ENCODE results near the gene CHD3.

Gene CHD3

GRCh38 chr17:7903154-7904103, 14.8 kb downstream of the CHD3 start:
- no peak for DNase-seq

- no peak for DNase-seq
Measured at GRCh38 chr17:7909089-7909488, 20.5 kb downstream of the CHD3 start.

- DNase-seq, result no peak
Measured at GRCh38 chr17:7910281-7910680, 21.7 kb downstream of the CHD3 start.

- no peak for DNase-seq
Measured at GRCh38 chr17:7910711-7911110, 22.1 kb downstream of the CHD3 start.

- no peak for DNase-seq
Measured at GRCh38 chr17:7911116-7911515, 22.5 kb downstream of the CHD3 start.

DNA sequence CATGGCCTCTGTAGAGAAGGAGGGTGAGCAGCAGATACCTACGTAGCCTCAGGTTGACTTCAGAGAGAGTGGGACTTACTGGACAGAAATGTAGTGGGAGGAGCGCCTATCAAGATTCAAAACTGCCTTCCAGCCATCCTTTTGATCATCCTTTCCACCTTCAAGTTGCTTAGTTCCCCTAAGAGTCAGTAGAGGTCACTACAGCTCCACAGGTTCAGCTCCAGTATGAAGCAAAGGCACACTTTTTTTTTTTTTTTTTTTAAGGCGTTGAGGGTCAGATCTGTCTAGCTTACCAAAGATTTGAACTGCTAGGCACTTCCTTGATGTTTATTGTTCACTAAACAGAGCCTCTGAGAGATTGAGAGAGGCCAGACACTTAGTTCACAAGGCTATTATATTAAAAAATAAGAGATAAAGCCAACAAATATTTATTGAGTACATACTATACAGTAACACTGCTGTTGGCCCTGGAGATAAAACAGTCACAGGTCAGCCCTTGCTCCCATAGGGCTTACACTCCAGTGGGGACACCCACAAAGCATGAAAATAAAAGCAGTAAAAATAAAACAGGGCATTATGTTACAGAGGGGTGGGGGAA, 24.4 kb downstream of the CHD3 start:
- peak; percentile 58 for DNase-seq

GRCh38 chr17:7915179-7915610, 26.6 kb downstream of the CHD3 start:
- no peak for DNase-seq

GRCh38 chr17:7915611-7916384, 27.2 kb downstream of the CHD3 start, which contains the start of gene RNF227:
Gene RNF227 (minus strand): TSS chr17:7916289. CDS start chr17:7916195, 94 bp downstream.
- DNase-seq, result peak; percentile 90

DNA sequence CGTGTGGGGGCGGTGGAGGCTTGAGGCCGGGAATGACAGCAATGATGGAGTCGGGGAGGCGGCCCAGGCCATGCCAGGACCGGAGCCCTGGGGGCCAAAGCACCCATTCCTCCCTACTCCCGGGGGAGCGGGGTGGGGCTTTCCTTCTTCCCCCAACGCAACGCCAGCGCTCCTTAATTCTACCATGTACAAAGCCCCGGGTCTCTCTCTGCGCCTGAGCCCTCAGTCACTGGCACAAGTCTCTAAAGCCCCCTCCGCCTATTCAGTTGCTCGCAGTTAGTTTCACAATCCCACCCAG, 27.7 kb downstream of the CHD3 start:
- no peak for DNase-seq

DNA sequence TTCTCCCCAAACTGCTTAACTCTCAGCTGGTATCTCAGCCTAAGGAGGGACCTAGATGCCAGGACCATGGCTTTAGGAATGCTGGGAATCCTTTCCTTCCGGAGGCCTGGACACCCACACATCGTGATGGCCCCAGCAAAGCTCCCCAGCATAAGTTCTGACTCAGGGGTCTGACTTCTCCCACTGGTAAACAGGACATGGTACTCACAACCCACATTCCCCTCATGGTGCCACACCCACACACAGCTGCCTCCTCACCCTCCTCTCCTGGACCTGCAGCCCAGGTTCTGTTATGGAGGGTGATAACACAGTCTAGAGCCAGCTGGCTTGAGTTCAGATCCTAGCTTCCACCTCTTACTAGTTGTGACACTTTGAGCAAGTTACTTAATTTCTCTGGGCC, 28.2 kb downstream of the CHD3 start:
- no peak for DNase-seq

GRCh38 chr17:7922269-7922844, 33.8 kb downstream of the CHD3 start:
- DNase-seq, result no peak

- no peak for DNase-seq
Measured at GRCh38 chr17:7922845-7923628, 34.4 kb downstream of the CHD3 start.

- no peak for DNase-seq
Measured at GRCh38 chr17:7927596-7927995, 39.0 kb downstream of the CHD3 start.

GRCh38 chr17:7929158-7930023, 40.8 kb downstream of the CHD3 start, which contains the start of gene KCNAB3:
Gene KCNAB3 (minus strand): TSS chr17:7929856. CDS start chr17:7929435, 421 bp downstream.
- no peak for DNase-seq

GRCh38 chr17:7930841-7931631, 42.4 kb downstream of the CHD3 start:
- DNase-seq, result no peak

- DNase-seq, result peak; percentile 99
Measured at GRCh38 chr17:7931709-7932482, 43.3 kb downstream of the CHD3 start, which contains the start of the genes CNTROB and TRAPPC1. Gene CNTROB (plus strand): TSS chr17:7932206. CDS start chr17:7933080, 874 bp downstream. Gene TRAPPC1 (minus strand): TSS chr17:7931946. CDS start chr17:7931829, 117 bp downstream.

DNA sequence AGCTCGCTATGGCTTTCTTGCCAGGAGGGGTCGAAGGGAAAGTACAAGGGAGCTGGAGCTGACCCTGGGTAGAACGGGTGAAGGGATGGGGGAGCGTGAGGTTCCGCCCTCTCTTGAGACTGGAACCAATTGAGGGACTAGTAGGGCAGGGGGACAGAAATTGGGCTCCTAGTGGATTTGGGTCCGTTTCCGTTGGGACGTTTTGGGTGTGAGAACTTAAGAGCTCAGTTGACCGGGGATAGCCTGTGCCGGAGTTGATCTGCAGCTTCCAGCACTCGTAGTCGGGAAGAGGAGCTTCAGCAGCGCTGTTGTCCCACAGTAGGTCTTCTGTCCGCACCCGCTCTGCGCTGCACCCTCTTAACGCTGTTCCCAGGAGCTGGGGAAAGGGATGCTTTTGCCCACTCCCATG, 43.9 kb downstream of the CHD3 start:
- DNase-seq, result no peak

DNA sequence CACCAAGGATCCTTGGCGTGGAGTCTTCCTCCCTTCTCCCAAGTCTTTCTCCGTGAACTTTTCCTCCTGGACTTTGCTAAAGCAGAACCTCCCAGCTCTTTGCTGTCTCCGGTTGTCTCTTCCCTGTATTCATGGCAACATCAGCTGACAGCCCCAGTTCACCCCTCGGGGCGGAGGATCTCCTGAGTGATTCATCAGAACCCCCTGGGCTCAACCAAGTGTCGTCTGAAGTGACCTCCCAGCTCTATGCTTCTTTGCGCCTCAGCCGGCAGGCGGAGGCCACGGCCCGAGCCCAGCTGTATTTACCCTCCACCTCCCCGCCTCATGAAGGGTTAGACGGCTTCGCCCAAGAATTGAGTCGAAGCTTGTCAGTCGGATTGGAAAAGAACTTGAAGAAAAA, 44.4 kb downstream of the CHD3 start:
- DNase-seq, result no peak

DNA sequence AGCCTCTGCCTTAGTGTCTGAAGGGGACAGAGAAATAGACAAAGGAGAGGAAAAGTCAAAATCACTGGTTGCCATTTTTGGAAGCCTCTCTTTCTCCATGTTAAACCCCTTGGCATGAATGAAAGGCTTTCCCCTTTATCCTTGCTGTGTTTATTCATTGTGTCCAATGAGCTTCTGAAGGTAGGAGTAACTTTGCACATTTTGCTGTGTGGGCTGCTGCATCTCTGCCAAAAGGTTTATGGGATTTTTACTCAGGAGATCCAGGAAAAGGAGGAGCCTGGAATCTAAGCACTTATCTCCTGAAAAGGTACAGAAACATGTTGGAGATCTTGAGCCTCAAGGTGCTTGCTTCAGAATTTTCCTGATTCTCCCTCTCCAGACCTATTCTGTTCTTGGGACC, 47.3 kb downstream of the CHD3 start:
- no peak for DNase-seq

All from NCI-H1694 (cell line).